T-helper 1 cell treated with Interleukin-12 subunit alpha and Interleukin-12 subunit beta and Interleukin-4 antibody, amounts not matched to agents 30 ng/mL and 1 ng/mL, for 36 hours (primary cell): ENCODE measurements around the gene SLC1A3. TPM values are rescaled to one million over a fixed set of nuclear protein-coding genes. Genes with fewer than 3 reads are reported as not detected.
"Not testable (repeated sequence)": the region's sequence is repeated elsewhere in the genome, so short reads cannot be mapped to it uniquely, and the experiment has no call there.

Experiments
- intact Hi-C: fragments of 100-400 bp; cut with micrococcal nuclease; formaldehyde crosslinking; loops from one replicate; pipeline ENCODE4 v1.15.1; 2024
- total RNA-seq: library from RNA; stranded (reverse); gene quantifications from 2 replicates; pipeline ENCODE4 v1.2.3, GENCODE V29; 2022

Gene SLC1A3
- total RNA-seq, 1 donor from 2014 or later, result not detected

DNA sequence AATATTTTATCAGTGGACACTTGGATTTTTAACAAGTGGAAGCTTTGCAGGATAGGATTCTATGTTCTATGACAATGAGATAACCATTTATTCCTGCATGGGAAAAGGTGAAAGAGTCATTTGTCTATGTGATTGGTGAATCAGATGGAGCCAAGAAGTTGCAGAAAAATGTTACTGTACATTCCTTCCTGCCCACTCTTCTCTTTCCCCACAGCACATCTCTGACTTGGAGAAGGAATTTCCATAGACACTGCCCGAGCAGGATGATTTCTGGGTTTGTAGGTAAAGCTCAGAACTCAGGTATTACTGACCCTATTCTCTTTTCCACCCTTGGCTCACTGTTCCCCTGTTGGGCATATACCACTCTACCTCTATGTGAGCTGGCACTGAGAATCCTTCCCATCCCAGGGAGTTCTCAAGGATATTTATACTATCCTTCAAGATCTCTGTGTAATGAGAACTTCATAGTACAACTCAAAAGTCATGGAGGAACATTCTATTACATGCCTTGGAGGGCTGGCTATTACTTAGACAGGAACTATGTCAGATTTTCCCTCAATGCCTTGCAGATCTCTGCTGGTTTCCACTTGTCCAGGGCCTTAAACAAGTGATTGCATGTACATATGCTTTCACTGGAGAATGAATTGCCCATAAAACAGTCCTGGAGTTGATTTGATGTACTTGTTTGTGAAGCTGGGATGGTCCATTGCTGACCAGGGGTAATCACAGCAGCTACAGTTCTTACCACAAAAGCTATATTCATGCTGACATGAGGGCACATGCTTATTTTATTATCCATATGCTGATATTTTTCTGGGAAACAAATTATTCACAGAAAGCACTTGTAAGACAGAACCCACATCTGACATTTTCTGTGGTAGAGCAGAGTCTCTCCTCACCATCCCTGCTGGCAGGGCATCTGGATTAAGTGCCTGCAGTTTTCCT lies 24.1 kb downstream of the SLC1A3 start:
- intact Hi-C loops, result no loop called here

DNA sequence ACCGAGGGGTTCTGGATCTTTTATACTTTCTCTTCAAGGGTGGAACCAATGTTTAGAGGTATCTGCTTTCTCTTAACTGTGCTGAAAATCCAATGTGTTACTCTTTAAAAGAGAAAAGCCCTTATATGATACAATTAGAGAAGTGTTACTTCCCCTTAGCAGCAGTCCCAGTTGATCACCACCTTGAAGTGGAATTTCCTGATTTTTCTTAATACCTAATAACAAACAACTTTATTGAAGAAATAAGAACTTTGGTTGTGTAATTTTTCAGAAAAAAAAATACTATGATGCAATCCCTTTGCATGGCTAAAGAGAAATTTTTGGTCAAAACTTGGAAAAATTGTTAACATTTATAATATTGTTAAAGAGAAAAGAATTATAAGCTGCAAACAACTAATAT lies 24.7 kb downstream of the SLC1A3 start:
- intact Hi-C loops, result no loop called here

DNA sequence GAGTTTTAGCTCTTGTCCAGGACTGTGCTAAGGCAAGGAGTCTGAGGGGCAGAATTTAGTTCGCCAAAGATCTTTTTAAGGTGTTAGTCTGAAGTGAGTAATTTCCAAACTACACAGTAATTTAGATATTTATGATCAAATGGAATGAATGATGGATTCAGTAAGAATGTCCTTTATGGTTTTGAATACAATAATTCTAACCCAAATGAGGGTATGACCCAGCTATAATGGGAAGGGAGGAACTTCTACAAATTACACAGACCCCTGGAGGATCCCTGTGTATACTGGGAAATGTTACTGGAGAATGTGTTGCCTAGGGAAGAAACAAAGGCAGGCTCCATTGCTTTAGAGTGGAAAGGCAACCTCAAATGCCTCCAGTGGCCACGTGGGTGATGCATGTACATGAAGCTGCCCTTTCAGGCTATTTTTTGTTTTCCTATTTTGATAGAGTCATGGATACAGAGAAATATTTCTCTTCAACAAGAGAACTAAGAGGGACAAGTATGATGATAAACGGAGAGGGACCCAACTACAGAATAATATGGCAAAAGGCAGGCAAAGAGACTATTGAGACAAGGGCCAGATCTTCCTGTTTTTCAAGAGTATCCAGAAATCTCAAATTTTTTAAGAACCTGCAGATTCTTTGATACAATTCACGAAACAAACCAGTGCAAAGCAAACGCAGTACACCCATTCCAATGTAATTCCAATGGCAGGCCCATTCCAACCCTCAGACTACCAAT lies 25.4 kb downstream of the SLC1A3 start:
- intact Hi-C loops, result no loop called here

DNA sequence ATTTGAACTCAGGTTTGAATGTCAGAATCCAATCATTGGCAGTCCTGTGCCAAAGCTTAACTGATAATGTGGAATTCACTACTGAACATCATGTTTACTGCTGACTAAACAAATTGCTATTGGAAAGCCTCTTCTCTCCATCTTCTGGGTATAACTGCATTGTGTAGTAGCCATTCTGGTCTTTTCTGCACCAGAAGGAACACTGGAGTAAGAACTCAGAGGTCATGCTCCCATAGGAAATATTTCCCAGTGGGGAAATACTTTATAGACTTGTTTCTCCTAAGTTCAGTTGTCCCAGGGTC lies 25.9 kb downstream of the SLC1A3 start:
- intact Hi-C loops, result no loop called here

DNA sequence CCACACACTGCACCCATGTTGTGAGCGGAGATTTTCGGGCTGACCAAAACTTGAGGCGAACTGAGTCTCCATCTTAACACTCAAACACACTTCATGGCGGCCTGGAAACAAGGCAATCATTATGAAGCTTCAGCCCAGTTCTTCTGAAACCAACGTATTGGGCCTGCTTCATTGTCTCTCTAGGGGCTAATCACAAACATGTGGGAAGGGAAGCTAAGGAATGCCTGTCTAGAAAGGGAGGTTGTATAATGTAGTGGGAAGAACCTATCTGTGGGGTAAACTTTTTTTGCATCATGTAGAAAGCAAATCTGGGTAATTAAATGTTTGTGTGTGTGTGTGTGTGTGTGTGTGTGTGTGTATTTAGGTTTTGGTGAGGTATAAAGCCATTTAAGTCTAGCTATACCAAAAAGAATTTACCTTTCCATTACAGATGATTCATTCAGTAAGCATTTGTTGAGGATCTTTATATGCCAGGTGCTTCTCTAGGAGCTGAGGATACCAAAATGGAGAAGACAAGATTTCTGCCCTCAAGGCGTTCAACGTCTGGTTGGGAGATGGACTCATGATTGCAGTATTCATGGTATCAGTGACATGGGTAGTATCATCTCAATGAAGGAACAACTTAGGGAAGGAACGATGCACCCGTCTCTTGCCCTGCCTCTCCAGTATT lies 29.4 kb downstream of the SLC1A3 start:
- intact Hi-C loops, result no loop called here

DNA sequence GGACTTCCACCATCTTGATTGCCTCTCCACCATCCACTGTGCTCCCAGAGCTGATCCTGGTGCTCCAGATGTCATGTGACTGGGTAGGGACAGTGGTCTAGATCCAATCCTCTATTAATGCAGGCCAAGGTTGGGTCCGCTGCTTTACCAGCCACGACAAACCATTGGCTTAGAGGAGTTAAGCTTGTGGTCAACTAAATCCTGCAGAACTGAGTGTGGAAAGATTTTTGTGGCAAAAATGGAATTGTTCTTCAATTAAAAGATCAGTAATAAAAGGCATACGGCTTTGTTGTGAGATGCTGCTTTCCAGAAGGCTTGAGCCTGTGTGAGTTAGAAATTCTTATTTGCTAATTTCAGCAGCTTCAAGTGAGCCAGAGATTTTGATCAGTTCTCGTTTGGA lies 30.7 kb downstream of the SLC1A3 start:
- intact Hi-C loops, result no loop called here

DNA sequence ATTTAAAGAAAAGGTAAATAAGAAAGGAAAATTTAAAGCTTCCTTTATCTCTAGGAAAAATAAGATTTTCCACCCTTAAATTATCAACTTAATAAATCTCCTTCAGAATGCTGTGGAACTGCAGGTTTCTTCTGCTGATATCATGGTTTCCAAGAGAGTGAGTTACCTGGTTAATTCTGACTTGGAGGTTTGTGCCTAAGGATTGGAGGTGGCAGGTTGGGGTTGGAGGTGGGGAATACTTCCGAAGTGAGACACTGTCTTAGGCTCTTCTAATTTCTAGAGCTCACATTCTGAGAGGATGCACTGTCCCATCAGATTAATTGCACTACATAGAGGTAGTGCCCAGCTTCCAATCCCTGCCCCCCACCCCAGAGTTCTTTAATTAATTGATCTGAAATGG lies 31.1 kb downstream of the SLC1A3 start:
- intact Hi-C loops, result no loop called here

DNA sequence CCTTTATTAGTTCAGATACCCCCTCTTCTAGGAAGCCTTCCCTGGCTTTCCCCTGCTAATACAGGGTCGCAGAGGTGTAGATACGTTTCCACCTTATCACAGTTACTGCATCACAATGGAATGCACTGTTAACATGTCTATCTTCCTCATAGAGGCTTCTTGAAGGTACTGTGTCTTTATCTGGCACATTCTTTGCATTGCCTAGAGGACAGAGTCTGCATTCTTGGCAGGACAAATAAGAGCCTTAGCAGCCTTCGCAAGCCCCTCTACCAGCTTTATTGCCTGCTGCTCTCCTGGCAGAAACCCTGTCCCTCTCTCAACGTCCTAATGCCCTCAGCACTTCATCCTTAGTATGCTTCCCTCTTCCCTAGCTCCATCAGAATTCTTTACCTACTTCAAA lies 31.6 kb downstream of the SLC1A3 start:
- intact Hi-C loops, result no loop called here

DNA sequence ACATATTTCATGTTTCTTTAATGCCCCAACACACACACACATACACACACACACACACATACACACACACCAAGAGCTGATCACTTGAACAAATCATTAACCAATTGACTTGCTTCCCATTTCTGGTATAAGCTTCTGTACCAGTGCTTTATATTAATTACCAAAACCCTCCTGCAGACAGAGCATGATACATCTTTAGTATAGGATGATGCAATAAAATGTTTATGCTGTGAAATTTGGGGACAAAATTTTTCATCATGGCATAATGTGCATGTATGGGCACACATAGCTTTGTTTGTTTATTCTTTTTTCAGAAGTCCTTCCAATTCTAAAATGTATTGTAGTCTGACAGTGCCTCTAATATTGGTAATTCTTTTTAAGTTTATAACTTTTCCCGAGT lies 34.5 kb downstream of the SLC1A3 start:
- intact Hi-C loops, result no loop called here

DNA sequence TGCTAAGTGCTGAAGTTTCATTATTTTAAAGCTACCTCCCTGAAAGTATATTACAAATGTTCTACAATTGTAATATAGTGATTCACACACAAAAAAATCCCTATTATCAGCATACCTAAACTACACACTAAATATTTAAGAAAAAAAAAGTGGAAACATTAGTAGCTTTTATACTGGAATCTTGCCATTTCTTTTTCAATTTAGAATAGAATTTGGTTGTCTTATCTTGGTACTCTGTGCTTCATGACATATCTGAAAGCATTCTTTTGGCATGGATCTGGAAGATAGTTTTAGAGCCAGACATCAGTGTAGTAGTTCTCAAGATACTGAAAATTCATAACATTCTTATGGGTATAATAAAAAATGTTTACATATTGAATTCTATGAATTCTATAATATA lies 35.0 kb downstream of the SLC1A3 start:
- intact Hi-C loops, result no loop called here

DNA sequence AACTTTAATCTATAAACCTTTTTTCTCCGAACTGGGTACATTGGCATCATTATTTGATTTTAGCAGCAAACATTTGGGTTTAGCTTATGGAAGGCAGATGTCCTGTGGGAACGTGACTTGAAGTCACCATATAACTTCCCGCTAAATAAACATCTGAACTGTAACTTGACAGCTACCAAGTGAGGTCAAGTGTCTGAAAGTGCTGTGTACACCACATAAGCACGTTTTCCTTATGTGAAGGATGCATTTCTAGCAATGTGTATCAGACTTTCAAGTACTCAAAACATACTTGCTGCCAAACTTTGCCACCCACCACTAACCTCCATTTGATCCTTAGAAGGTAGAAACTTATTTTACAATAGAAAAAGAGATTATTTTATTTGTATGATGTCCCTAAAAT lies 35.7 kb downstream of the SLC1A3 start:
- intact Hi-C loops, result no loop called here

DNA sequence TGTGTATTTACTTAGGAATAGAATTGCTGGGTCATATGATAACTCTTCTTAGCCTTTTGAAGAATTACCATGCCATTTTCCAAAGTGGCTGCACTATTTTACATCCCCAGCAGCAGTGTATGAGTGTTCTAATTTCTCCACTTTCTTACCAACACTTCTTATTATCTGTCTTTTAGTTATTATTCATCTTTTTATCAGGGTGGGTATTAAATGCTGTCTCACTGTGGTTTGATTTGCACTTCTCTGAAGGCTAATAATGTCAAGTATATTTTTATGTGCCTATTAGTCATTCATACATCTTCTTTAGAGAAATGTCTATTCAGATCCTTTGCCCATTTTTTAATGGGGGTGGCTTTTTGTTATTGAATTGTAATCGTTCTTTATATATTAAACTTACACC lies 36.8 kb downstream of the SLC1A3 start:
- intact Hi-C loops, result no loop called here

DNA sequence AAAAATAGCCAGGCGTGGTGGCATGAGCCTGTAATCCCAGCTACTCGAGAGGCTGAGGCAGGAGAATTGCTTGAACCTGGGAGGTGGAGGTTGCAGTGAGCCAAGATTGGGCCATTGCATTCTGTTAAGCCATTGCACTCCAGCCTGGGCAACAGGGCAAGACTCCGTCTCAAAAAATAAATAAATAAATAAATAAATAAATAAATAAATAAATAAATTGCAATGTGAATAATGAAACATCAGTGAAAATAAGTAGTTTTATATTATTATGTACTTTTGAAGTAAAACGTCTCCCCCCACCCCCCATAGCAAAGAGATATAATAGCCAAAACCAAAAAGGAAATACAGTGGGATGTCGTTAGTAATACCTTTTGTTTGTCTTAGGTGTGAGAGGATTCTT lies 37.4 kb downstream of the SLC1A3 start:
- intact Hi-C loops, result not testable (repeated sequence)

DNA sequence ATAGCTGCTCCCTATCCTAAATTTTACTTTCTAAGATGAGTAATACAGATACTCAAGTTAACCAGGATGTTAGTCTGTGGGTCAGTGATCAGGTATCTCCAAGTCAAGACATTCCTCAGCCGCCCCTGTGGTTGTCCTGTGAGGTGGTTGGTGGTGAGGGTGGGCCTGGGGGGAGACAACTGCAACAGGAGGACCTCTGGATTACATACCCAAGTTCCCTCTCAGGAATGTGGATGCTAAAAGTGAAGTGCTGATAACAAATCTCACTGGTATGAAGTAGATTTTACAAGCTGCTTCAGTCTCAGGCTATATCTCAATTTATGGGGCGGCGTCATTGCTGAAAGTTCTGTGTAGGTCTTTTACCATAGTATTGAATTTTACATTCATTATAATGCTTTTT lies 38.3 kb downstream of the SLC1A3 start:
- intact Hi-C loops, result no loop called here

DNA sequence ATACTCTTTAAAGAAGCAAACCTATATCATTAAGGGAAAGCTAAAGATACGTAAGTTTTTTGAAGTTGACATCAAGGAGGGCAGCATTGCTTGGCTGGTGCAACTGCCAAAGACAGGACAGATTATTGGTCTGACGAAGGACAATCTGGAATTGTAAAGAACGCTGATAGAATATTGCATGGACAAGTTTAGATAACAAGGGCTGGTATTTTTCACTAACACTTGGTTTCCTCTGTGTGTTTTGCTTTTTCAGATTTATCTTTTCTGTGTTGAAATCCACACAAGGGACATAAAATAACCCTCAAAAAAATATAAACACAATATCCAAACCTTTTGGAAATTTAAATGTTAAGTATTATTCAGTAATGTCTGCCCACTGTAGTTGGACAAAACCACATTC lies 39.7 kb downstream of the SLC1A3 start:
- intact Hi-C loops, result no loop called here

DNA sequence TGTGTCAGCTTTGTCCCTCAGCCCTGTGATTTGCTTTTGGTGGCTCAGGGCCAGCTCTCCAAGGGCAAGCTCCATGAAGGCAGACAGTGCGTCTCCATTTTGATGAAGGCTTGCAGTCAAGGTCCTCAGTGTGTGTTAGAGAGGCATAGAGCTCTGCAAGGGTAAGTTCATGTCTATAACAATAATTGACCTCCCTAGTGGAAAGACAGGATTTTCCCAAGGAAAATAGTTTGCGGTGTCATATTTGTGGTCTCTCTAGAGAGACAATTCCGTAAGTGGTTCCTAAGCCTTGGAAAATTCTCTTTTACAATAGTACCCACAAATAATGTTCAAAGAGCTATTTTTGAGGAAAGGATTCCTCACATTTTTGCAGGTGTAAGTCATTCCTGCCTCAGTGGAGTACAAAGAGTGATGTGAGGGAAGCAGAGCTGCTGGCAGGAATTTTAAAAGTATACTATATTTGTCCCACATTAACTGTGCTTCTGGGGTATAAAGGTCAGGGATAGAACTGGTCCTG lies 40.2 kb downstream of the SLC1A3 start:
- intact Hi-C loops, result no loop called here

DNA sequence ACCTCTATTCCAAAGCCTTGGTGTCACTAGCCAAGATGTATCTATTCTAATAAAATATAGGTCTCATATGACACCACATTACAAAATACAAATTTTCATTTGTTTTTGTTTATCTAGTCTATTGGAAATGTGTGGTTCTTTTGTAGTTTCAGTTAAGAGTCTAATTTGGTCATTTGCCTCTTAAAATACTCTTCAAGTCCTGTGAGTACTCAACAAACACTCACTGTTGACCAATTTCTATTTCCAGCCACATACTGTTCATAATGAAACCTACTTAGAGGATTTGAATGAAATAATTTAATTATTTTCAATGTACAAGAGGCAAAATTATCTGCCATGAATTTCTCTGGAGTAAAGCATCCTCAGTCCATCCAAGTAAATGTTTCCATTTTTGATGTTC lies 40.6 kb downstream of the SLC1A3 start:
- intact Hi-C loops, result no loop called here

DNA sequence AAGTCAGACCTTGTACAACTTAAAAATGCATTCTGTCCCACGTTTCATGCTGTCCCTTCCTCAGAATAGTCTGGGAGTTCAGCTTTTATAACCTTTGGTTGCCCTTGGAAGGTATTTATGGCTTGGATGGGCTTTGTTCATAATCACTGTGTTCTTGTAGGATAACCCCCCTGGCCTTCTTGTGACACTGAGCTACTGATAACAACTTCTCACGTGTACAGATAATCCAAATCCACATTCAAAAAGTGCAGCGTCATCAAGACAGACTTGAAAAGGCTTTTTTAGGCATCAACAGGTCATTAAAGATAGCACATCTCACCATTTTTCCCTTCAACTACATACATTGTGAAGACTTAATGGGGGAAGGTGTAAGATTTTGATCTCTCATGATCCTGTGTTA lies 42.0 kb downstream of the SLC1A3 start:
- intact Hi-C loops, result no loop called here

DNA sequence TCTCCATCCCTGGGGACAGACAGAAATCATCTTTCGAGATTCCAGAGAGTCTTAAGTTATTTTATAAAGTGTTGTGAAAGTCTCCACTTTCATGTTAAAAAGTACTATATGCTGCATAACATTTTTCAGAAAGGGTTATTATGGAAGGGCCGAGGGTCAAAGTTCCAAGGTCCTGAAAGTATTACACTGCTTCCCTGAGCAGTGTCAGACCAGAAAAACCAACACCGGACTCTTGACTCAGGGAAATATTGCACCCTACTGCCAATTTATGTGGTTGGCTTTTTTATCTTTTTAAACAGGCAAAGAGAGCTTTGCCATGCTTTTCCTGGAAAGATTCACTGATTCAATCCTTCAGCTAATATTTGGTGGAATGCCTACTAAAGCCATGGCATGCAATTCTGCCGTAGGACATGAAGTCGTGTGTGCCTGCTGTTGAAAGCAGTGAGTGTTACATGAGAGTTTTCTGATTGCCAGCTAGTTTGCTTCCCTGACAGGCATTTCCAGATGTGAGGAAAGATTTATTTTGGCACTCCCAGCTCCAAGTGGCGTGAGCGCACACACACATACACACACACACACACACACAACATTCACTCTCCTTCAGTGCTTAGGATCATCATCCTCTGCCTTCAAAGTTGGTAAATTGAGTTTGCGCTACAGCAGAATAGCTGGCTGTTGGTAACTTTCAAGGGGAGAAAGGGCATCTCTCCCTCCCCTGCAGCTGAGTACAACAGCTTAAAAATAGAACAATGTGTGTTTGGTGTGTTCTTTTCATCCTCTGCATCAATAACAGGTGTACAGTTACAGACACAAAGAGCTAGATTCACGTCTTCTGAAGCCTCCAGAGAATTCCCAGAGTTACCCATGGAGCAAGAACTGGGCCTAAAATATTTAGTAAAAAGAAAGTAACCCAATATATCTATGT lies 45.6 kb downstream of the SLC1A3 start:
- intact Hi-C loops, result no loop called here

DNA sequence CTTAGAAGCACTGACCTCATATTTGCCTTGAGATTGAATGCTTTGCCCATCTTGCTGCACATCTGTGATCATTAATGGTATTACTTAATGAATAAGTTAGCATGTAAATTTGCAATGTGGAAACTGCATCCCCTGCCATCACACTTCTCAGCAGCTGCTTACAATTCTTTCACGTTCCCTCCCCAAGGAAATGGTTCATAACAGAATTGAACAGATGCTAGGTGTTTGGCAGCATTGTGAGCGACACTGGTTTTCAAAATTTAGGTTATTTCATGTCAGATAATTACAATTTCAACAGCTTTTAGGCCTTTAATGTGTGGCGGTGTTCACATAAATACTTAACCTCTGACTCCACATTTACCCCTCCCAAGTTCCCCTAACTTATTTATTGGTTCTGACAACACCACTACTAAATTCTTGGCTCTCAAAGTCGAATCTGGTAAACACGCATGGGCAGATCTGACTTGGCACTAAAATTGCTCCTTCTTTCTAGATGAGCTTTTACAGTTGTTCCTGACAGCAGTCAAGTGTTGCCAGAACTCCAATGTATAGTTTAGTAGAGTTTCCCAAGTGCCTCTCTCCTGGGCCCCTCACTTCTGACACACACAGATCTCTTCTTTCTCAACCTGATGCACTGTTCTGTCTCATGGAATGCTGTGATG lies 46.8 kb downstream of the SLC1A3 start:
- intact Hi-C loops, result no loop called here
